Transverse colon (tissue), 4 donors: ENCODE results near the gene HAS3. TPM values are rescaled to one million over a fixed set of nuclear protein-coding genes. Genes with fewer than 3 reads are reported as not detected.

Source experiments
- DNase-seq: peaks from one replicate; pipeline ENCODE4 v3.0.0-alpha.2; 2019
- H3K27ac ChIP-seq, 4 donors: fragments of 200-600 bp; sonication (generic); 2 replicates each; pipeline ENCODE4 v1.5.1; 2016 to 2018; ENCODE audit warnings: inconsistent platforms in 4 of 4
- H3K27me3 ChIP-seq: fragments of 200-600 bp; sonication (generic); 2 replicates; pipeline ENCODE4 v1.5.1; 2017; ENCODE audit warnings: inconsistent platforms
- H3K36me3 ChIP-seq, 4 donors: fragments of 200-600 bp; sonication (generic); 2 replicates each; pipeline ENCODE4 v1.5.1; 2017 to 2019; ENCODE audit warnings: inconsistent platforms in 4 of 4
- H3K4me1 ChIP-seq, 4 donors: fragments of 200-600 bp; sonication (generic); 2 replicates each; pipeline ENCODE4 v1.5.1; 2017 to 2020; ENCODE audit warnings: inconsistent platforms in 4 of 4
- H3K4me3 ChIP-seq, 4 donors: fragments of 200-600 bp; sonication (generic); 1 replicate in 1 of 4; 2 replicates in 3 of 4; pipeline versions ENCODE4 v1.5.1 to v1.6.1; 2017 to 2019; ENCODE audit warnings: inconsistent platforms in 4 of 4
- H3K9me3 ChIP-seq, 2 donors: fragments of 200-600 bp; sonication (generic); 2 replicates each; pipeline ENCODE4 v1.5.1; 2017 to 2019; ENCODE audit warnings: inconsistent platforms in 2 of 2
- EP300 ChIP-seq: sonication (generic); formaldehyde crosslinking; IDR thresholded peaks from one replicate; pipeline ENCODE4 v1.6.1; 2017; ENCODE audit warnings: antibody characterized with exemption, low read depth
- POLR2A ChIP-seq: fragments of 450-650 bp; IDR thresholded peaks from one replicate; pipeline ENCODE4 v1.6.1; 2016; ENCODE audit warnings: antibody characterized with exemption, mild to moderate bottlenecking, moderate library complexity
- POLR2AphosphoS5 ChIP-seq, 3 donors: sonication (generic); formaldehyde crosslinking; IDR thresholded peaks; one replicate each; pipeline ENCODE4 v1.6.1; 2016; ENCODE audit warnings: antibody characterized with exemption in 3 of 3
- WGBS, 2 donors: methylation state at CpG; one replicate each; pipeline ENCODE4 v1.1.5; 2018; ENCODE audit warnings: low coverage in 1 of 2; 5-methylcytosine and 5-hydroxymethylcytosine counted together
- in situ Hi-C, 4 donors: fragments of 200-750 bp; cut with MboI; loops; one replicate each; pipeline versions ENCODE4 v1.15.0 to v1.15.1; 2017; ENCODE audit warnings: low sequenced_read_pairs in 3 of 4, low pct_ligation_motif_present in 1 of 4, low pct_unique_long_range_greater_than_20kb in 1 of 4
- intact Hi-C: fragments of 100-400 bp; cut with DNase I; formaldehyde crosslinking; loops from one replicate; pipeline ENCODE4 v1.15.1; 2023; ENCODE audit warnings: low total_unique reads
- total RNA-seq, 4 donors: library from RNA; depleted of rRNA; stranded (reverse); fragments of >200 nt; gene quantifications; one replicate each; pipeline ENCODE4 v1.1.0, GENCODE V29; 2016
- TF ChIP-seq, protein P1 (sequence below), 5 experiments: fragments of 200-600 bp in 3 of 5; fragments of 450-650 bp in 2 of 5; sonication (generic) in 3 of 5; IDR thresholded peaks; 1 replicate in 2 of 5; 2 replicates in 3 of 5; pipeline ENCODE4 v1.5.1; 2016 to 2017; ENCODE audit warnings: antibody characterized with exemption in 5 of 5, inconsistent platforms in 3 of 5, mild to moderate bottlenecking in 2 of 5, moderate library complexity in 1 of 5

The HAS3 gene
- total RNA-seq, 4 donors from 2014 or later, result 0.20 to 12.0 (median 7.9) TPM

GRCh38 chr16:69077251-69077650 is 28.2 kb upstream of the HAS3 start:
- Histone ChIP-seq H3K4me1 (no peaks in the 10 kb centered on the region), H3K27me3 (no peaks in the 10 kb centered on the region), H3K9me3 (no peaks in the 10 kb centered on the region), H3K36me3 (no peaks in the 10 kb centered on the region), H3K4me3 (no peak overlapping the region), H3K27ac (no peak overlapping the region)
- TF ChIP-seq POLR2A, result no peak
- TF ChIP-seq POLR2AphosphoS5 (IDR thresholded peaks at IDR 0.05), result no peak
- TF ChIP-seq EP300, result no peak
- TF ChIP-seq, protein P1, sequence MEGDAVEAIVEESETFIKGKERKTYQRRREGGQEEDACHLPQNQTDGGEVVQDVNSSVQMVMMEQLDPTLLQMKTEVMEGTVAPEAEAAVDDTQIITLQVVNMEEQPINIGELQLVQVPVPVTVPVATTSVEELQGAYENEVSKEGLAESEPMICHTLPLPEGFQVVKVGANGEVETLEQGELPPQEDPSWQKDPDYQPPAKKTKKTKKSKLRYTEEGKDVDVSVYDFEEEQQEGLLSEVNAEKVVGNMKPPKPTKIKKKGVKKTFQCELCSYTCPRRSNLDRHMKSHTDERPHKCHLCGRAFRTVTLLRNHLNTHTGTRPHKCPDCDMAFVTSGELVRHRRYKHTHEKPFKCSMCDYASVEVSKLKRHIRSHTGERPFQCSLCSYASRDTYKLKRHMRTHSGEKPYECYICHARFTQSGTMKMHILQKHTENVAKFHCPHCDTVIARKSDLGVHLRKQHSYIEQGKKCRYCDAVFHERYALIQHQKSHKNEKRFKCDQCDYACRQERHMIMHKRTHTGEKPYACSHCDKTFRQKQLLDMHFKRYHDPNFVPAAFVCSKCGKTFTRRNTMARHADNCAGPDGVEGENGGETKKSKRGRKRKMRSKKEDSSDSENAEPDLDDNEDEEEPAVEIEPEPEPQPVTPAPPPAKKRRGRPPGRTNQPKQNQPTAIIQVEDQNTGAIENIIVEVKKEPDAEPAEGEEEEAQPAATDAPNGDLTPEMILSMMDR (IDR thresholded peaks at IDR 0.05), result no peak
- WGBS, 2 donors, result 80 to 83% methylated on average over 1 to 4 of the region's 4 CpGs
- in situ Hi-C loops (loop anchor here in 1 of 4 donors (25.0 kb wide), 1 partner anchor 440 kb away; the partner anchor contains the start of gene CDH3), intact Hi-C loops (no loop called here)
- DNase-seq, result no peak

DNA sequence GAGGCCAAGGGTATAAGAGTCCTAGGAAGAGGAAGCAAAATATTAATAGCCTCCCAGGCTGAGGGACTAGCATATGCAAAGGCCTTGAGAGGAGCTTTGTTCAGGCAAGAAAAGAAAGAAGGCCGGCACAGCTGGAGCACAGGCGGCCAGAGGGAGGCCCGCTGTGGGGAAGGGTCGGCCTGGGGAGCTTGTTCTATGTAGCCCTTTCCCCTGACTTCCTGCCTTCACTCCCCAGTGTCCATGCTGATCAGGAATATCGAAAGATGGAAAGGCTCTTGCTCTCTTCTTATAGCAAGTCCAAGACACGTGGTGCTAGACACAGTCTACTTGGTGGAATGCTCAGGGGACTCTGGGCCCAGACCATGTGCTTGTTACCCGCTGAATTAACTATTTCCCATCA is 27.4 kb upstream of the HAS3 start:
- Histone ChIP-seq H3K36me3 (no peaks in the 10 kb centered on the region), H3K4me3 (no peak overlapping the region), H3K9me3 (no peaks in the 10 kb centered on the region), H3K27ac (no peak overlapping the region), H3K4me1 (no peaks in the 10 kb centered on the region), H3K27me3 (no peaks in the 10 kb centered on the region)
- 85 to 86% methylated on average over 5 to 7 of the region's 7 CpGs for WGBS, 2 donors
- no peak for TF ChIP-seq EP300
- TF ChIP-seq POLR2AphosphoS5 (IDR thresholded peaks at IDR 0.05), result no peak
- no peak for TF ChIP-seq POLR2A
- TF ChIP-seq, protein P1 (IDR thresholded peaks at IDR 0.05), result no peak
- no peak for DNase-seq
- intact Hi-C loops (no loop called here), in situ Hi-C loops (loop anchor here in 1 of 4 donors (25.0 kb wide), 1 partner anchor 441 kb away; the partner anchor contains the start of gene CDH3)

DNA sequence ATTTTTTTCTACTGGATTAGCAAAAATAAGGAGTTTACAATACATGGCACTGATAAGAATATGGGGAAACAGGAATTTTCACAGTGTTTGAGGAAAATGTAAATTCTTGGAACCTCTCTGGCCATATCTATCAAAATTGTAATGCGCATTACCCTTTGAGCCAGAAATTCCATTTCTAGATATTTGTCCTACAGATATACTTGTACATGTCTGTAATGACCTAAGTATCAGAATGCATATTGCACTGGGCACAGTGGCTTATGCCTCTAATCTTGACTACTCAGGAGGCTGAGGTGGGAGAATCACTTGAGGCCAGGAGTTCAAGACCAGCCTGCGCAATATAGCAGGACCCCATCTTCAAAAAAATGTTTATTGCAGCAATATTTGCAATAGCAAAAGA is 25.8 kb upstream of the HAS3 start:
- H3K9me3 ChIP-seq, result no peaks in the 10 kb centered on the region
- no peak overlapping the region for H3K27ac ChIP-seq
- H3K4me3 ChIP-seq, result no peak overlapping the region
- H3K36me3 ChIP-seq, result no peaks in the 10 kb centered on the region
- WGBS, 2 donors, result 97 to 100% methylated on average over 2 of the region's 2 CpGs
- H3K4me1 ChIP-seq, result no peaks in the 10 kb centered on the region
- in situ Hi-C loops (loop anchor here in 1 of 4 donors (25.0 kb wide), 1 partner anchor 442 kb away; the partner anchor contains the start of gene CDH3), intact Hi-C loops (no loop called here)
- TF ChIP-seq EP300 (no peak), POLR2AphosphoS5 (IDR thresholded peaks at IDR 0.05) (no peak), POLR2A (no peak)
- TF ChIP-seq, protein P1 (IDR thresholded peaks at IDR 0.05), result no peak
- H3K27me3 ChIP-seq, result no peaks in the 10 kb centered on the region
- DNase-seq, result no peak

DNA sequence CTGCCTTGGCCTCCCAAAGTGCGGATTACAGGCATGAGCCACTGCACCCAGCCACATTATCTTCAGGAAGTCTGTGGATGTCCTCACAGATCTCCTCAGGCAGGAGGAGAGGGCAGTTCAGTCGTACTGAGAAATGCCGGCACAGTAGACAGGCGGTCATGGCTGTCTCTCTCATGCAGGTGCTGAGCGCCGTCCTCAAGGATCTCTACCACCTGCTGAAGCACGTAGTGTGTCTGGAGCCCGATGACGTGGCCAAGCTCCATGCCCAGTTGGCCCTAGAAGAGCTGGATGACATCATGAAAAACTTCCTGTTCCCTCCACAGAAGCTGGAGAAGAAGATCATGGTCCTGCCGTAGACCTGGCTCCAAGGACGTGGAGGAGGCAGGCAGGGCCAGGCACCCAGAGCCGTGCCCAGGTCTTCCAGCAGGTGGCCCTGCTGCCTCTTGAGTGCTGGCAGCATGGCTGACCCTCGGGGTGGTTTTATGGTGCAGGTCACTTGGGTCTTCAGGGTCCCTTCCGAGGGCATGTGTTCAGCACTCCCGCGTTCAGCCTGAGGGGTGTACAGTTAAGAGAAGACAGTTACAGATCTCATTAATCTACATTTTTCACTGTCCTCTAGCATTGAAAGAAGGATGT is 22.0 kb upstream of the HAS3 start:
- Histone ChIP-seq H3K27me3 (no peaks in the 10 kb centered on the region), H3K4me1 (no peaks in the 10 kb centered on the region), H3K4me3 (no peak overlapping the region), H3K27ac (no peak overlapping the region), H3K9me3 (no peaks in the 10 kb centered on the region), H3K36me3 (no peaks in the 10 kb centered on the region)
- WGBS, 2 donors, result 89 to 96% methylated on average over 4 to 14 of the region's 16 CpGs
- DNase-seq, result no peak
- intact Hi-C loops (no loop called here), in situ Hi-C loops (loop anchor here in 1 of 4 donors (25.0 kb wide), 1 partner anchor 446 kb away; the partner anchor contains the start of gene CDH3)
- TF ChIP-seq POLR2A, result no peak
